Stimulated activated CD8-positive, alpha-beta memory T cell treated with anti-CD3 and anti-CD28 coated beads, Interleukin-12 subunit alpha, Interleukin-12 subunit beta, amount 100 ng/mL, for 24 hours (primary cell): Measurements from ENCODE around the gene XRCC1.
"Not testable (repeated sequence)": the region's sequence is repeated elsewhere in the genome, so short reads cannot be mapped to it uniquely, and the experiment has no call there.

Source experiments
- DNase-seq: peaks from one replicate; pipeline ENCODE4 v3.0.0-alpha.2; 2020; ENCODE audit errors: extremely low read depth

The XRCC1 gene

DNA sequence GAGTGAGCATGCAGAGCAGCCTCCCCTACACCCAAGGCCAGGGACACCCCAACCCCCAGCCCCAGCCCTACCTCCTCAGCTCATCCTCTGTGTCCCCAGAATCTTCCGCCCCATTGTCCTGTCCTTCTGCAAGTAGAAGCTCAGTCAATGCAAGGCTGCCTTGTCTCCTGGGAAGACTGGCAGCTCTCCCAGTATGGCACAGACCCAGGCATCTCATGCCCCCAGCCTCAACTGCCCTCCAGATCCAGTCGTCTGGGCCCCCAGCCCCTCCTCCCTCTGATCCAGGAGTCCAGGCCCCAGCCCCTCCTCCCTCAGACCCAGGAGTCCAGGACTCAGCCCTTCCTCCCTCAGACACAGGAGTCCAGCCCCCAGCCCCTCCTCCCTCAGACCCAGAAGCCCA lies 29.3 kb downstream of the XRCC1 start:
- no peak for DNase-seq

DNA sequence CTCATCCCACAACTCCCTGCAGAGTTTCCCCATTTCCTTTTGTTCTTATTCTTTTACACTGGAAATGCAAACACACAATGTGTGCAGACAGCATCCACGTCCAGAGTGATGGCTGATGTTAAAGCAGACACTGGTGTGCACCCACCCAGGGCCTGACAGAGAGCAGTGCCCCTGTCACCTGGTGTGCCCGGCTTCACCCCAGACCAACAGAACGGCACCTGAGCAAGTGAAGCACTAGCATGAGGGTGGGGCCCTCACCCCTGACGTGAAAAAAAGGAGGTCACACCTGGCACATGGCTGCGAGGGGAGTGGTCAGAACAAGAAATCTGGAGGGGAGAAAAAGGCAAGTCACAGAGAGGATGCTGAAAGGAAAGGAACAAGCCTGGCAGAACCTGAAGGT lies 30.1 kb downstream of the XRCC1 start:
- no peak for DNase-seq

DNA sequence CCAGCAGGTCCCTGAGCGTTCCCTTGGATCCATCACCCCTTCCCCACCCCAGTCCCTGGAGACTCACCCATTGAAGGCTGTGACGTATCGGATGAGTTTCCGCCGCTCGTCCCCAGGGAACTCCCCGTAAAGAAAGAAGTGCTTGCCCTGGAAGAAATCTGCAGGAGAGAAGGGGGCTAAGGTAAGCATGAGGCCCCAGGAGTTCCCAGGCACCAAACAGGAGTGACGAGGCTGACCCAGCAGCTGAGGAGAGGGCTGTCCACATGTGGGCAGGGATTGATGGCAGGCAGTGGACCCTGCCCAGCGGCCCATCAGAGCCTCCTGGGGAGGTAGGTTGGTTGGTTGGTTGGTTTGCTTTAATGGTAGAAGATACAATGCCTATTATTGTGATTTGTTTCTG lies 31.2 kb downstream of the XRCC1 start:
- DNase-seq, result no peak

DNA sequence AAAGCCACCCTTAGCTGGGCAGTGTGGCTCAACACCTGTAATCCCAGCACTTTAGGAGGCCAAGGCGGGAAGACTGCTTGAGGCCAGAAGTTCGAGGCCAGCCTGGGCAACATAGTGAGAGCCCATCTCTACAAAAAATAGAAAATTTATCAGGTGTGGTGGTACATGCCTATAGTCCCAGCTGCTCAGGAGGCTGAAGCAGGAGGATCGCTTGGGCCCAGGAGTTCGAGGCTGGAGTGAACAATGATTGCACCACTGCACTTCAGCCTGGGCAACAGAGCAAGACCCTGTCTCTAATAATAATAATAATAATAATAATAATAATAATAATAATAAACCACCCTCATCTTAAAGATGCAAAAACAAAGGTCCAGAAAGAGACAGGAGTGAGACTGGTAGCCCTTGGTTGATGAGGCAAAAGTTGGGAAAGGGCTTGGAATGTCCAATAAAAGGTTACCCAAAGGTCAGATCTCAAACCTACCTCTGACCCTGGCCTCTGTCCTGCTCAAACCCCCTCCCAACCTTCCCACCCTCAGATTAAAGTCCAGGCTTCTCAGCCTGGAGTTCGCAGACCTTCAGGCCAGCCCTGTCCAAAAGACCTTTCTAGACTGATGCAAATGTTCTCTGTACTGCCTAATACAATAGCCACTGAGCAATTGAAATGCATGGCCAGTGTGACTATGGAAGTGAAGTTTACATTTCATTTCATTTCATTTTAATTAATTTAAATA lies 33.2 kb downstream of the XRCC1 start:
- no peak for DNase-seq

DNA sequence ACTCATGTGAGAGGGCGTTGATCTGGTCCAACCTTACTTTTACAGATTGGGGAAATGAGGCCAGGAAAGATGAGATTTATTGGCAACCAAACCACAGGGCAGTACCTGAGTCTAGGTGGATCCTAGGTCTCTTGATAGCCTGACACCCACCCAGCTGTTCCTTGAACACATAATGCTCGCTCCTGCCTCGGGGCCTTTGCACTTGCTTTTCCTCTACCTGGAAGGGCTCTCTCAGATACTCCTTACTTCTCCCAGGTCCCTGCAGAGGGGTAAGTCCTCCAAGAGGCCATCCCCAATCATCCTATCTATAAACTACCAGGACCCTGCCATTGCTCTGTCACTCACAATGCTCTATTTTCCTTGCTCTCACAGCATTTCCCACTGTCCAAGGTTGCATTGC lies 34.9 kb downstream of the XRCC1 start:
- DNase-seq, result no peak

DNA sequence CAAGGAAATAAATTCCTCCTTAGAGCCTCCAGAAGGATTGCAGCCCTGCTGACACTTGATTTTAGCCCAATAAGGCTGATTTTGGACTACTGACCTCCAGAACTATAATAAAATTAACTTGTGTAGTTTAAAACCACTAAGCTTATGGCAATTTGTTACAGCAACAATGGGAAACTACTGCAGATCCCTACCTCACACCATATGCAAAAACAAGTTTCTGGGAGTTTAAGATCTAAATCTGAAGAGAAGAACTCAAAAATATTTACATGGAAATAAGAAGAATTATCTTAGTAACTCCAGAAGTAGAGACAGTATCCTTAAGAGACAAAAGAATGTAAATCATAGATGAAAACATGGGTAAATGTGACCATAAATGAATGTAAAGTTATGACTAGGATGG lies 36.4 kb downstream of the XRCC1 start:
- no peak for DNase-seq

DNA sequence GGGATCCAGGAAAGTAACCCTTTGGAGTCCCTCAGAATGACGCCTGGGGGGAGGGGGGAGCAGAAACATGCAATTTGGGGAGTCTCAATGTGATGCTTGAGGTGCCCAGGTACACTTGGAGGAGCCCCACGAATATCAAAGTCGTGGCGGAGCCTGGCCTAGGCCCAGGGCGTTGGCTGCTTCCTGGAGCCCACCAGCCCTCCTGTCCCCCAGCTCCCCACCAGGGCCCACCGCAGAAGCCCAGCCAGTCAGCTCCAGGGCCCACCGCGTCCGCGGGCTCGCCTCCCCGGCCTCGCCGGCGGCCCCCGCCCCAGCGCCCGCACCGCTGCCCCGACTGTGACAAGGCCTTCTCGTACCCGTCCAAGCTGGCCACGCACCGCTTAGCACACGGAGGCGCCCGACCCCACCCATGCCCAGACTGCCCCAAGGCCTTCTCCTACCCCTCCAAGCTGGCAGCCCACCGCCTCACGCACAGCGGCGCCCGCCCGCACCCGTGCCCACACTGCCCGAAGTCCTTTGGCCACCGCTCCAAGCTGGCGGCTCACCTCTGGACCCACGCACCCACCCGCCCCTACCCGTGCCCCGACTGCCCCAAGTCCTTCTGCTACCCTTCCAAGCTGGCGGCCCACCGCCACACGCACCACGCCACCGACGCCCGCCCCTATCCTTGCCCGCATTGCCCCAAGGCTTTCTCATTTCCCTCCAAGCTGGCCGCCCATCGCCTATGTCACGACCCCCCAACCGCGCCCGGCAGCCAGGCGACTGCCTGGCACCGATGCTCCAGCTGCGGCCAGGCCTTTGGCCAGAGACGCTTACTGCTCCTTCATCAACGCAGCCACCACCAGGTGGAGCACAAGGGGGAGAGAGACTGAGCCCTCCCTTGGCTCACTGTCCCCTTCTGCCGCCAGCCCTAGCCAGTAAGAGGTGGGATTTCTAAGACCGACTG lies 40.2 kb downstream of the XRCC1 start:
- no peak for DNase-seq

DNA sequence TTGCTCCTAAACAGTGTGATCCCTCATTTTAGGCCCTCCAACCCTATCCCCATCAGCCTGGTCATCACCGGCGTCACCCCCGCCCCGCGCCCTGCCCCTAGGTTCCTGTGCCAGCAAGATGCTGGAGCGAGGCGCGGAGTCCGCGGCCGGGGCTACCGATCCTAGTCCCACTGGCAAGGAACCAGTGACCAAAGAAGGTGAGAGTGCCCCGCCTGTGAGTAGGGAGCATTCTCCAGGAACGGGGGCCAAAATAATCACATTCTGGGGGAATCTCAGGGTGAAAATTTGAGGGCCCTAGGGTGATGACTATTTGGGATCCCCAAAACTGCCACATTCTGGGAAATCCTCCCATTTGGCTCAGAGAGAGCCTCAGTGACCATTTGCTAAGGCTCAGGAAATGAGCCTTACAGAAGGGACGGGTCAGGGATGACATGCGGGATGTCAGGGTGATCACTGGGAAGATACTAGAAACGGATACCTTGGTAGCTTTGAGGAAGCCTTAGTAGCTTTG lies 41.0 kb downstream of the XRCC1 start:
- no peak for DNase-seq

DNA sequence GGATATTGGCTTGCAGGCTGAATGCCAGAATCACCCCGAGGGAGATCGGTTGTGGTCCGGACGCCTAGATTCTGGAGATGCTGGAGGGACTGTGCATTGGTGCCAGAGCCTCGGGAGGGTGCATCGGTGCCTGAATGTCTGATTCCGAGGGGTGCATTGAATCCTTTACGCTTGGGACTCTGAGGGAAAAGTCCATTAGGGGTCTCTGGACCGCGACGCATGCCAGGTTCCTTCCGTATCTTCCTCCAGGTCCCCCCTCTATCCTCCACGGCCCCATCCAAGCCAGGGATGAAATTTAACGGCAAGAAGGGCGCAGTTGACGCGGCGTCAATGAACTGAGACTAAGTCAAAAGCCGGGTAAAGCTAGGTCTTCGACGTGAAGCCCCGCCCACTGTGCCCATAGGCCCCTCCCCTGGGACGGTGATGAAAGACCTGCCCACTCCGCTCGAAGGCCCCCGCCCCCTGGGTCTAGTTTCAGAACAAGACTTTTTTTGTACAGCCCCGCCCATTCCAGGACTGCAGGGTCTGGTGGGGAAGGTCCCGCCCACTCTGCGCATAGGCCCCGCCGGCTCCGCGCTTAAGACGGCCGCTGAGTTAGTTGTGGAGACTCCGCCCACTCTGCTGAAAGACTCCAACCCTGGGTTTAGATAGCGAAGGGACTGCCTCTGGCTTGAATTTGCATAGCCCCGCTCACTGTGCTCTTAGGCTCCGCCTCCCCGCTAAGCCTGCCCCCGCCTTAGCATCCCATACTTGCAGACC lies 41.6 kb downstream of the XRCC1 start:
- DNase-seq, result peak; percentile 91

DNA sequence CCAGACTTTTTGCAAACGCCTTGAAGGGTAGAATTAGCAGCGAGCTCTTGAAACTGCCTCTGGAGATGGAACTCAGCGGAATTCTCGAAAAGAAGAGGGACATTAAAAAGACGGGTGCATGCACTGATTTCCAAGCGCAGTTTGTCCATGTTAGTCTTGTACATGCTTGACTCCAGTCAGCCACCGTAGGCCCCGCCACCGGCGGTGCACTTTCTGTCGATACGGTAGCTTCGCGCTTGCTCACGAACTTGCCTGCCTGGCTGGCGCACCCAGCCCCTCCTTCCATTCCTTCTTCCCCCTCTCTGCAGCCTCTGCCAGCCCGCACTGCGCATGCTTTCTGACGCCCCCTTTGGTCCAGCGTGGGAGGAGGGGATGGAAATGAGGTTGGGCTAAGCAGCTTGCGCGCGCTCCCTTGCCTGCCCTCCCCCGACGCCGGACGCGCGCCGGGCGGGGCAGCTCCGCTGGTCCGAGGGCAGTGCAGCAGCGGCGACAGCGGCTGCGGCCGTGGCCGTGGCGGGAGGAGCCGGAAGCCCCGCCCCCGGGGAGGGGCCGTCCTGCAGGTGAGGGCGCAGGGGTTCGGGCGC lies 42.3 kb downstream of the XRCC1 start, which contains the start of gene ZNF575:
Gene ZNF575 (plus strand): TSS at position 227 of the 584 bp plus-strand sequence. CDS start 1,235 bp downstream, outside the sequence.
- DNase-seq, result peak; percentile 65

DNA sequence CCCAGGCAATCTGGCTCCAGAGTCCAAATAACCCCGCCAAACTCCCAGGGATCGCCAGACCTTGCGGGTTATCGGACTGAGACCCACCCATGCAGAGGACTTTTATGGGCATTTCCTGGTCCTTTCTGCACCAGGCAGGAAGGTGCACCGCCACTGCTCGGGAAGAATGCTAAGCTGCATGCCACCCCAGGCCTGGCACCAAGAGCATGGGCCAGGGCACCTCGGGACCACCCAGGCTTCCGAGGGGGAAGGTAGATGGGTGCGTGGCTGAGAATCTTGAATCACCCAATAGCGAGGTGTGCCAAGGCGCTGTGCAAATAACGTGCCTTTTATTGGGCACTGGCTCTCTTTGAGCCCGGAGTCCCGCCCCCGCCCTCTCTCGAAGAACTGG lies 42.8 kb downstream of the XRCC1 start:
- DNase-seq, result peak; percentile 33

DNA sequence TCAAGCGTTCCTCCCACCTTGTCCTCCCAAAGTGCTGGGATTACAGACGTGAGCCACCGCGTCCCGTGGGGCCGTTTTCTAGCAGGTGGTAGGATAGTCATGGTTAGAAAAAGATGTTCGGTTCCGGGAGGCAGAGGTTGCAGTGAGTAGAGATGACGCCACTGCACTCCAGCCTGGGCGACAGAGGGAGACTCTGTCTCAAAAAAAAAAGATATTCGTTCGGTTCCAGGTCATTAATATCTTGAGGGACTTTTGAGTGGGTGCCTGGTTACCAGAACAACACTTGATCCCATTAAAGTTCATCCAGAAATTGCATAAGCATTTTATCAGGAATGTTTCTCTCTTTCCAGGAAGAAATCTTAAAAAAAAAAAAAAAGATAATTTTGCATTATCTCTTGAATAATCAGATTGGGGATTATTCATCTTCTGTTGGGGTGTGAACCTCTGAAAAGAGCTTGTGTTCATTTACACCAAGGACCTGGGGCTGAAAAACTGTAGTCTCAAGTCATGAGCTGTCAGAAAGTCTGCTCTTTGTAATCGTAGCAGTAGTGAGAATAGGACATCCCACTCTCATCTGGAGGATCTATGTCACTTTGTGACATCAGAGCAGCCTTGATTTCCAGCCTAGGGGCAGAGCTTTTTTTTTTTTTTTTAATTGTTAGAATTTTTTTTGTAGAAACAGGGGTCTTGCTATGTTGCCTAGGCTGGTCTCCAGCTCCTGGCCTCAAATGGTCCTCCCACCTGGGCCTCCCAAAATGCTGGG lies 47.3 kb downstream of the XRCC1 start:
- DNase-seq, result no peak

DNA sequence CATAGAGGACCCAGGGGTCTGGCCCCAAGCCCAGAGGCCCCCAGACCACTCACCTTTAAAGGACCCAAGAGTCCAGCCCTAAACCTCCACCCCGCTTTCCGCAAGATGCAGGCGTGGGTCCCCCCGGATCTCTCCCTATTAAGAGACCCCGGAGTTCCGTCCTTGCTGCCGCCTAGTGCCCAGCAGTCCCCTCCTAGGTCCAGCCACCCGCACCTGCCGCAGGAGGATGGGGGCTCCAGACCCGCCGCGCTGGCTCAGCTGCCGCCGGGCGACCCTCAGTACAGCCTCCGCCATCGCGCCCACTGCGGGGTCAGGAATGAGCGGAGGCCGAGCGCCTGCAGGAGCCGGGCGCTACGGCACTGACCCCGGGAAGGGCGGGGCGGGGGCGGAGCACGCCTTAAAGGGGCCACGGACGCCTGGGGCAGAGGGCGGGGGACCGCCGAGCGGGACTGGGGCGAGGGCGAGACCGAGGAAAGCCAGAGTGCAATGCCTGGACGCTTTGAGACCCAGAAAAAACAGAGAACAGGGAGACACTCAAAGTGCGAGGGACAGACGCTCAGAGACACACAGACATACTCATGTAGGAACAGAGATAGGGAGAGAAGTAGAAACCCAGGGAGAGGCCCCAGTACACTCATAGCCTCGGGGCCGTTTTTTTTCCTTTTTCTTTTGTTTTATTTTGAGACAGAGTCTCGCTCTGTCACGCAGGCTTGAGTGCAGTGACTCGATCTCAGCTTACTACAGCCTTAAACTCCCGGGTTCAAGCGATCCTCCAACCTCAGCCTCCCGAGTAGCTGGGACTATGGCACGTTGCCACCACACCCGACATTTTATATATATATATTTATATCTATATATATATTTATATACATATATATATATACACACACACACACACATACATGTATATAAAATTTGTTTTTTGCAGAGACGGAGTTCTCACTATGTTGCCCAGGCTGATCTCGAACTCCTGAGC lies 48.2 kb downstream of the XRCC1 start, which contains the start of gene ETHE1:
Gene ETHE1 (minus strand): TSS at position 318 of the 976 bp plus-strand sequence. CDS start 24 bp downstream, at position 294.
- peak; percentile 52 for DNase-seq

DNA sequence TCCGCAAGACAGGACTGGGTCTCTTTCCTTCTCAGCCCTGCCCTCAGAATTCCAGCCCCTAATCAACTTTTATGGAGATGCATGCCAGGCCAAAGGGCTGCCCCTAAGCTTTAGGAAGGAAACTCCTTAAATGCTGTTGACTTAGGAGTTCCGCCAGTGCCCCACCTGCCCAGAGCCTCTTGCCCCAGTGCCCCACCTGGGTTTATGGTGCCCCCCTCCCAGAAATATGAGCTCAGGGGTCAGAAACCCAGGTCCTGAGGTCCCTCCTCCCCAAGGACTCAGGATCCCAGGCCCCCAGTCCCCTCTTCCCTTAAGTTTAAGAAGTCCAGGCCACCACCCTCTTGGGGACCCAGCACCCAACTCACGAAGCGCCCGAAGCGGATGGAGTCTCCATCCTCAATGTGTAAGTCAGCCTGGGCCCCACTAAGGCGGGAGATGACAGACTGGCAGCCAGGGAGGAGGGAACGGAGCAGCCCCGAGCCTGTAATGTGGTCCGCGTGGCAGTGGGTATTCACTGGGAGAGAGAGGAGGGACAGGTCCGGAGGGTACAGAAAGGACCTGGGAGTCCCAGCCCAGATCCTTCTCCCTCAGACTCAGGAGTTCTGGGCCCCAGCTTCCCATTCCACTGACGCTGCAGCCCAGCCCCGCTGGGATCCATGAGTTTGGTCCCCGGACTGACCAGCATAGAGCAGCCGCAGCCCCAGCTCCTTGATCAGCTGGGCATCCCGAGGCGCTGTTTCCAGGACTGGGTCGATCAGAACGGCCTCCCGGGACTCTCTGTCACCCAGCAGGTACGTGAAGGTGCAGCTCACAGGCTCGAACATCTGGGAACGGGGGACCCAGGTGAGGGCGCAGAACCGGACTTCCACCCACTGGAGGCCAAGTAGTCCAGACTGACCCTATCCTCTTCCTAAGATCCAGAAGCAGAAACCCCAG lies 49.2 kb downstream of the XRCC1 start:
- no peak for DNase-seq

DNA sequence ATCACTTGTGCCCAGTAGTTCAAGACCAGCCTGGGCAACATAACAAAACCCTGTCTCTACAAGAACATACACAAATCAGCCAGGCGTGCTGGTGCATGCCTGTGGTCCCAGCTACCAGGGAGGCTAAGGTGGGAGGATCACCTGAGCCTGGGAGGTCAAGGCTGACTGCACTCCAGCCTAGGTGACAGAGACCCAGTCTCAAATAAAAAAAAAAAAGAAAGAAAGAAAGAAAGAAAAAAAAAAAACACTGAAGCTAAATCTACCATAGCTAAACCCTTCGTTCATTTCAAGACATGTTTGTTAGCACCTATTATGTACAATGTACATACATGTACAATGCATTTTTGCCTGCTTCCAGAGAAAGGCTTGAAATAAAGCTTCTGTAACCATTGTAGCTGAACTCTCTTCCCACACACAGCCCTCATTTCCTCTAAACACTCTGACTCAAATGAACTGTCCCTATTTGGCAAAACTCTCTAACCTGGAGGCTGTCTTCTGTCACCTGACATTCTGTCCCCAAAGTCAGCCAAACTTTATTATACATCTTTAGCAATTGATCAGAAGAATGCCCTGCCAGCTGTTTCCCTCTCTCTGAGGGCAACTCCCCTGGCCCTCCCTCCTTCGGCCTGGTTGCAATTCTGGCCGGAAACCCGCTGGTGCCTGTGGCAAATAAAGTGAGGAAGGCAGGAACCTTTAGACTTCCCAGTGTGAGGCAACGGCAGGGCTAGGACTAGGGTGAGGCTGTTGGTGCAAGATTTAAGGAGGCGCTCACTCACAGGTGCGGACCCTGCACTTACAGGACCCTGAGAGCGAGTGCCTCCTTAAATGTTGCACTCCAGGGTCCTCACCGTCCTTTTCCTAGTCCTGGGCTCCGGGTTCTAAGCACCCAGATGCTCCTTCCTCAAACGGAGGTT lies 50.1 kb downstream of the XRCC1 start:
- DNase-seq, result no peak

DNA sequence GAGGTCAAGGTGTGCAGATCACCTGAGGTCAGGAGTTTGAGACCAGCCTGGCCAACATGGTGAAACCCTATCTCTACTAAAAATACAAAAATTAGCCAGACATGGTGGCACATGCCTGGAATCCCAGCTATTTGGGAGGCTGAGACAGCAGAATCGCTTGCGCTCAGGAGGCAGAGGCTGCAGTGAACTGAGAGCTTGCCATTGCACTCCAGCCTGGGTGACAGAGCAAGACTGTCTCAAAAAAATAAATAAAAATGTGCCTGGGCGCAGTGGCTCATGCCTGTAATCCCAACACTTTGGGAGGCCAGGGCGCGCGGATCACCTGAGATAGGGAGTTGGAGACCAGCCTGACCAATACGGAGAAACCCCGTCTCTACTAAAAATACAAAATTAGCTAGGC lies 51.6 kb downstream of the XRCC1 start:
- not testable (repeated sequence) for DNase-seq

DNA sequence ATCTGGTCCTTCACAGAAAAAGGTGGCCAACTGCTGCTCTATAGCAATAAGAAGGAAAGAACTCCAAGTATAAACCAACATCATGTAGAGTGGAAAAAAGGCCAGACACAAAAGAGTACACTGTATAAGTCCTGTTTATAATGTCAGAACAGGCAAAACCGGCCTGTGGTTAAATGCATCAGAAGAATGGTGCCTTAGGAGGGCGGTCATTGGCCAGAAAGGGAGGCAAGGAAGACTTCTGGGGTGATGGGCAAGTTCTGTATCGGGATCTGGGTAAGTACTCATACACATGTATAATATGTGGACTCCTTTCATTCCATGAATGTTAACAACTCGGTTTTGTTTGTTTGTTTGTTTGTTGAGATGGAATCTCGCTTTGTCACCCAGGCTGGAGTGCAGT lies 52.4 kb downstream of the XRCC1 start:
- no peak for DNase-seq
